ENCODE data around the gene PGPEP1.
A peak's percentile ranks its signal among the peaks of the same experiment; 100 is the strongest.

PGPEP1 gene

DNA sequence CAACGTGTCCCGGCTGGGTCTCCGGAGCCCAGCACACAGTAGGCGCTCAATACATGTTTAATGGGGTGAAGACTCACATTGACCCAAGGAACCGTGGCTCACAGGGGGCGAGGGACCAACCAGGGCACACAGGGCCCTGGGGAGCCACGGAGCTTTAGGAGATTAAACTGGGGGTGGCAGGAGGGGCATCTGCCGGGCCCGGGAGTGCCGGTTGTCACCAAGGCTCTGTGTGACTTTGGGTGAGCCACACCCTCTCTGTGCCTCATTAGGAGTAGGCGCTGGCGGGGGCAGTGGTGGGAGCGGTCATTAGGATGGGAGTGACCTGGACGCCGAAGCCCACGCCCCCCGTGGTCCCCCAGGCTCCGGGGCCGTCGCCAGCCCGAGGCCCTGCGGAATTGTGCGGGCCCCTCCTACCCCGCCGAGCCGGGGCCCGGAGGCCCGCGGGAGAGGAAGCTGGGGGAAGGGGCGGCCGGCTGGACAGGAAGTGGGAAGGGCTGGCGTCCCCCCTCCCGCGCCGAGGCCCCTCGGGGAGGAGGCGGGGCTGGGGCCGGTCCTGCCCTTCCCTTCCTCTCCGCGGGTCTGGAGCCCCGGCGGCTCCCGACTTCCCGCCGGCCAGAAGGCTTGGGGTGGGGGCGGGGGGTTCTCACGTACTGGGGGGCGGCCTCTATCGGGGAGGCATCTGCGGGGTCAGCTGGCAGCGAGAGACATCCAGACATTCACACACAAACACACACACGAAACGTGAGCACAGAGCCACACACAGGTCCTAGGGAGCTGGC, 77.0 kb downstream of the PGPEP1 start:
- DNase-seq: peak in 22 of 56 donors; percentile 16 to 70 (median 48)

DNA sequence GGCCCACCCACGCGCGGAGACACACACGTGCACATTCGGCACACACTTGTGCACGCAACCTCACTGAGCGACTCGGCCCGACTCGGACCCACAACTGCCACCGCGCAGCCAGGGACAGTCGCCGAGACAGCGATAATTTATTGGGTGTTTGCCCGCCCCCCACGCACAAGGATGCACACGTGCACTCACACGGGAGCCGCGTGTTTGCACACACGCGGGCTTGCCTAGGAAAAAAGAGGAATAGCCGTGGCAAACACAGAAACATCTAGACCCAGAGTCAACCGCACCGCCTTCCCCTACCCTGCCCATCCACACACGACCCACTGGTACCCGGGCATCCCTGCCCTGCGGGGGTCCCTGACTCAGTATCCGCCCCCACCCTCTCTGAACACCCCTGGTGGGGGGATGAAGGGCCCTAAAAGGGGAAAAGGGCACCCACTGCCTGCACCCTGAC, 77.7 kb downstream of the PGPEP1 start:
- DNase-seq: peak in 12 of 56 donors; percentile 29 to 62 (median 50)

DNA sequence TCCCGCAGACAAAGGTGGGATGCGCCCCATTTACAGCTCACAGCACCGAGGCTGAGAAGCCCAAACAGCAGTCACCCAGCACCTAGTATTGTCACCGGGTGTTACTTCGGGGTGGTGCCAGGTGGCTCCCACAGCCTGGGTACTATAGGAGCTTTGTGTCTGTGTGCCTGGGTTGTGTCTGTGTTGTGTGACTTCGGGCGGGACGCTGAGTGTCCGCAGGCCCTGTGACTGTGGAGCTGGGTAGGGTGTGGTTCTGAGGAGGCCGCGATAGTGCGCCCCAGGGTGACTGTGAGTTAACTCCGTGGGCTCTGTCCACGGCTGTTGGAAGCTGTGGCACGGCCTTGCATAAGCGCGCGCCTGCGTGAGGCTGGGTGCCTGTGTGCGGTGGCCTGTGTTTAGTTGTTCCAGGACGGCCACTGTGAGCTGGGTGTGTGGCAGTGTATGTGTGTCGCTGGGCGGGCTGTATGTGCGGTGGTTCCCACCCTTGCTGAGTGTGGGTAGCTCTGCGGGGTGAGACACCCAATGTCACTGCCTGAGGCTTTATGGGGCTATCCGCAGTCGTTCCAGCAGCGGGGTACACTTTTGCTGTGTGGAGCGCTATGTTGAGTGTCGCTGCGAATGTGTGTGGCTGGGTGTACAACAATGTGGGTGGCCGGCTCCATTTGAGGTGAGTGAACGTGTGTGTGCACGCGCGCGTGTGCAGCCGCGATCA, 78.2 kb downstream of the PGPEP1 start:
- peak in 14 of 56 donors; percentile 27 to 78 (median 58) for DNase-seq

DNA sequence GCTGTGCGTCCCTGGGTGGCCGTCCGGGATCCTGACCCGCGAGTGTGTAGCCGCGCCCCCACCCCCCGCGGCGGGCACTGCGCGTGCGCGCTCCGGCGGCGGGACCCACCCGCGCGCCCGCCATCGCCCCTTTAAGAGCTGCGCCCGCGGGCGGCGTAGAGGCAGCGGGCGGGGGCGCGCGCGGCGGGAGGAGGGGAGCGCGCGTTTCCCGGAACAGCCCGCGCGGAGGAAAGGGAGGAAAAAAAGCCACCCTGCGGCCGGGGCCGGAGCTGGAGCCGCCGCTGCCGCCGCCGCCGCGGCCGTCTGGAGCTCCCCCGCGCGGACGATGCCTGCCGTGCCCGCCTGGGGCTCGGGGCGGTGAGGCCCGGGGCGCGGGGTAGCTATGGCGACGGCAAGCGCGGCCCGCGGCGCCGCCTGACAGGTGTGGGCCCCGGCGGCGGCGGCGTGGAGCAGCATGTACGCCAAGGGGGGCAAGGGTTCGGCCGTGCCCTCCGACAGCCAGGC, 78.8 kb downstream of the PGPEP1 start, which contains the start of gene SSBP4:
Gene SSBP4, plus strand, starts transcription at position 204 of the 504 bp plus-strand sequence. Its CDS starts 251 bp downstream, at position 455.
- DNase-seq: peak in 35 of 56 donors; percentile 14 to 81 (median 55)
